Subcutaneous adipose tissue (tissue), 4 donors: Measurements from ENCODE around the gene DHRSX. TPM values are rescaled to one million over a fixed set of nuclear protein-coding genes. Genes with fewer than 3 reads are reported as not detected.

Experiments used
- total RNA-seq, 4 donors: library from RNA; depleted of rRNA; stranded (reverse); fragments of >200 nt; gene quantifications; one replicate each; pipeline ENCODE4 v1.1.0, GENCODE V29; 2016
- TF ChIP-seq, protein P1 (sequence below): fragments of 450-650 bp; IDR thresholded peaks from one replicate; pipeline ENCODE4 v1.5.1; 2016; ENCODE audit warnings: low read depth, mild to moderate bottlenecking, control low read depth, antibody characterized with exemption, moderate library complexity

The DHRSX gene
- total RNA-seq, 4 donors from 2014 or later: 17.0 to 34.2 (median 24.5) TPM

DNA sequence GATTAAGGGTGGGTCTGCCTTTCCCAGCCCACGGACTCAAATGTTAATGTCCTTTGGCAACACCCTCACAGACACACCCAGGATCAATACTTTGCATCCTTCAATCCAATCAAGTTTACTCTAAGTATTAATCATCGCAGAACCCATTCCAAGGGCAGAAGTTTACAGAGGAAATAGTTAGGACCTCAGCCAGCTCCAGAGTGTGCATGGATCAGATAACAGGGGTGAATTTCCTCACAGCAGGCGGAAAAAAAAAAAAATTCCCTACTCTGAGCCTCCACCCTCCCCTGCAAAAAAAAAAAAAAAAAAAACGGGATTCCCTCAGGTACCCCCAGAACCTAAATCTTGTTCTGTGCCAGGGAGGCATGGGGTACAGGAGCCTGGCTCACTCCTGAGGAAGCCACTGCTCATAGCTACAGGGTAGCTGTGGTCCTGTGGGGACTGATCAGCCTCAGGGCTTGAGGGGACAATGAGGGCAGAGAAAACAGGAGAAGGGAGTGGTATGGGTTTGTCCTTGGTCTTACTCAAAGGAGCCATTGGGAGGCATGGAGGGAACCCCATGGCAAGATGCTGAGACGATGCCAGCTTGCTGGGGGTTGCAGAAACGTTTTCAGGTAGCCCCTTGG lies 113.0 kb downstream of the DHRSX start:
- TF ChIP-seq, protein P1, sequence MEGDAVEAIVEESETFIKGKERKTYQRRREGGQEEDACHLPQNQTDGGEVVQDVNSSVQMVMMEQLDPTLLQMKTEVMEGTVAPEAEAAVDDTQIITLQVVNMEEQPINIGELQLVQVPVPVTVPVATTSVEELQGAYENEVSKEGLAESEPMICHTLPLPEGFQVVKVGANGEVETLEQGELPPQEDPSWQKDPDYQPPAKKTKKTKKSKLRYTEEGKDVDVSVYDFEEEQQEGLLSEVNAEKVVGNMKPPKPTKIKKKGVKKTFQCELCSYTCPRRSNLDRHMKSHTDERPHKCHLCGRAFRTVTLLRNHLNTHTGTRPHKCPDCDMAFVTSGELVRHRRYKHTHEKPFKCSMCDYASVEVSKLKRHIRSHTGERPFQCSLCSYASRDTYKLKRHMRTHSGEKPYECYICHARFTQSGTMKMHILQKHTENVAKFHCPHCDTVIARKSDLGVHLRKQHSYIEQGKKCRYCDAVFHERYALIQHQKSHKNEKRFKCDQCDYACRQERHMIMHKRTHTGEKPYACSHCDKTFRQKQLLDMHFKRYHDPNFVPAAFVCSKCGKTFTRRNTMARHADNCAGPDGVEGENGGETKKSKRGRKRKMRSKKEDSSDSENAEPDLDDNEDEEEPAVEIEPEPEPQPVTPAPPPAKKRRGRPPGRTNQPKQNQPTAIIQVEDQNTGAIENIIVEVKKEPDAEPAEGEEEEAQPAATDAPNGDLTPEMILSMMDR: no peak

DNA sequence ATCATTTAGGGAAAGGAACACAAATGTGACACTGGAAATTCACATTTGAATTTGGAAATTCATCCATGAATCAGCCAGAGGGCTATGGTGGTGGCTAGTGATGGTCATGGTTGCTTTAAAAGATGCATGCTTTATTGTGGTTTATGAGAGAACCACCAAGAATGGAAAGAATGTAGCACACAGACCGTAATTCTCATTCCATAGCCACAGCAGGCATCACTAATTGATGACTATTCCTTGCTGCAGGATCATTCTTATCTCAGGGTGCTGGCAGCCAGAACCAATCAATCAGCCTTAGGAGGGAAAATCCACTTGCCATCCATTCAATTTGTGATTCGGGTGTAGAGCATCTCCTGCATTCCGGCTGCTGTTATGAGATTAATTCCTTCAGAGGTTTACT lies 115.6 kb downstream of the DHRSX start:
- TF ChIP-seq, protein P1: no peak

DNA sequence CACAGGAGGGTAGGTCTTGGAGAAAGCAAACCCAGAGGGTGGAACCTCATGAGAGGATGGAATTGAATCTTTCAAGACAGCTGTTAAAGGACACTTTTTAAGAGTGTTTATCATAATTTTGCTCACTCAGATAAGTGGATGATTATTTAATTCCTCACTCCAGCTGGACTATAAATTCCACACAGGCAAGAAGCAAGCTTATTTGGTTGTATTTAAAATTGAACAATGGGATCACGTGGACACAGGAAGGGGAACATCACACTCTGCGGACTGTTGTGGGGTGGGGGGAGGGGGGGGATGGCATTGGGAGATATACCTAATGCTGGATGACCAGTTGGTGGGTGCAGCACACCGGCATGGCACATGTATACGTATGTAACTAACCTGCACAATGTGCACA lies 116.3 kb downstream of the DHRSX start:
- TF ChIP-seq, protein P1: no peak

DNA sequence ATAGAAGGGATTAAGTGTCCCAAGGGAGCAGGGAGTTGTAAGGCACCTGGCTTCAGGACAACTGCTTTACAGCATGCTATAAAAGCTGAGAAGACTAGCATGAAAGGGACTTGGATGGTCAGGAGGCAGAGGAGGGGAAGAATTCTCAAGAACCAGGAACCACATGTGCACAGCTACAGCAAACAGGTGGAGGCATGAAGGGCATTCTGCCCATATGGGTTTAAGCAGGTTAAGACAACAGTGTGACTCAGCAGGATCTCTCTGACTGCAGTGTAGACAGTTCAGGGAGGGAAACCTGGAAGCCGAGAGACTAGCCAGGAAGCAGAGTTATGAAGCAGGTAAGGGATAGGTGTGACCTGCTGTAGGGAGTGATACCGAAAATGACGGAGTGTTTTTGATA lies 117.0 kb downstream of the DHRSX start:
- TF ChIP-seq, protein P1: no peak

DNA sequence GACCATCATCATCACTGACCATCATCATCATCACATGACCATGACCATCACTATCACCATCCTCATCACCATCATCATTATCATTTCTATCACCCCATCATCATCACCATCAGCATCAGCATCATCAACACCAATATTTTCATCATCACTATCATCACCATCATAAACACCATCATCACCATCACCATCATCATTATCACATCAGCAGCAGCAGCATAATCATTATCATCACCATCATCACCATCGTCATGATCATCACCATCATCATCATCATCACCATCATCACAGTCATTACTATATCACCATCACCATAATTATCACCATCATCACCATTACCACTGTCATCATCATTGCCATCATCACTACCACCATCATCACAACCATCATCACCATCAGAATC lies 117.6 kb downstream of the DHRSX start:
- TF ChIP-seq, protein P1: no peak

DNA sequence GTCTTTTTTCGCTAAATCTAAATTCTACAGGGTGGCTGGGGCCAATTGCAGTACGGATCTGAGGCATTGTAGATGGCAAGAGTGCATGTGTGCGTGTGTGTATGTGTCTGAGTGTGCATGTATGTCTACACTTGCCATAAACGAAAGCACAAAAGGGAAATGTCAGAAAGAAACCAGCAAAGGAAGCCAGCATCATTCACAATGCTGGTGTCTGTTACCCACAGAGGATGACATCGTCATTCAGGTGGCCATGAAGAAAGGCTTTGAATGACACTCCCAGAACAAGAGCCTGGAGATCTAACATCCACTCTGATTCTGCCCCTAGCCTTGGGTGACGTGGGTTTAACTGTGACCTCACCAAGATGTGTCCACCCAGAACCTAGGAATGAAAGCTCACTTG lies 124.6 kb downstream of the DHRSX start:
- TF ChIP-seq, protein P1: no peak

DNA sequence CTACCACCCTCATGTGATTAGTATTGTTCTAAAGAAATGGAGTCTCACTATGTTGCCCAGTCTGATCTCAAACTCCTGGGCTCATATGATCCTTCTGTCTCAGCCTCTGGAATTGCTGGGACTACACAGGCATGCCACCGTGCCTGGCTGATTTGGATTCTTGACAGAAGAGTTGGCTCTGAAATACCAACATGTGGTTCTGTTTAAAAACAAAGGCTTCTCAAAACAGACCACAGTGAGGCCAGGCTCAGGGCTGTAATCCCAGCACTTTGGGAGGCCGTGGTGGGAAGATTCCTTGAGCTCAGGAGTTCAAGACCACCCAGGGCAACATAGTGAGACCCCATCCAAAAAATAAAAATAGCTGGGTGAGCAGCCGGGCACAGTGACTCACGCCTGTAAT lies 126.7 kb downstream of the DHRSX start:
- TF ChIP-seq, protein P1: no peak
